Measurements from ENCODE around the gene RNASEH2C.

GRCh38 chr11:65718964-65719492, 1.6 kb downstream of the RNASEH2C start:
- TF ChIP-seq EZH2 (IDR thresholded peaks at IDR 0.05) (no peak), POLR2AphosphoS5 (IDR thresholded peaks at IDR 0.05; ENCODE audit: borderline replicate concordance, low read depth, low read length) (0 out of 2 replicates have a peak, but pooled peaks have one; percentile 10)
